T-helper 22 cell (primary cell): ENCODE results near the gene NXN.
"Not testable (repeated sequence)": the region's sequence is repeated elsewhere in the genome, so short reads cannot be mapped to it uniquely, and the experiment has no call there.

Experiments
- DNase-seq: peaks from one replicate; pipeline ENCODE4 v3.0.0-alpha.2; 2020; ENCODE audit warnings: low read depth

The NXN gene

DNA sequence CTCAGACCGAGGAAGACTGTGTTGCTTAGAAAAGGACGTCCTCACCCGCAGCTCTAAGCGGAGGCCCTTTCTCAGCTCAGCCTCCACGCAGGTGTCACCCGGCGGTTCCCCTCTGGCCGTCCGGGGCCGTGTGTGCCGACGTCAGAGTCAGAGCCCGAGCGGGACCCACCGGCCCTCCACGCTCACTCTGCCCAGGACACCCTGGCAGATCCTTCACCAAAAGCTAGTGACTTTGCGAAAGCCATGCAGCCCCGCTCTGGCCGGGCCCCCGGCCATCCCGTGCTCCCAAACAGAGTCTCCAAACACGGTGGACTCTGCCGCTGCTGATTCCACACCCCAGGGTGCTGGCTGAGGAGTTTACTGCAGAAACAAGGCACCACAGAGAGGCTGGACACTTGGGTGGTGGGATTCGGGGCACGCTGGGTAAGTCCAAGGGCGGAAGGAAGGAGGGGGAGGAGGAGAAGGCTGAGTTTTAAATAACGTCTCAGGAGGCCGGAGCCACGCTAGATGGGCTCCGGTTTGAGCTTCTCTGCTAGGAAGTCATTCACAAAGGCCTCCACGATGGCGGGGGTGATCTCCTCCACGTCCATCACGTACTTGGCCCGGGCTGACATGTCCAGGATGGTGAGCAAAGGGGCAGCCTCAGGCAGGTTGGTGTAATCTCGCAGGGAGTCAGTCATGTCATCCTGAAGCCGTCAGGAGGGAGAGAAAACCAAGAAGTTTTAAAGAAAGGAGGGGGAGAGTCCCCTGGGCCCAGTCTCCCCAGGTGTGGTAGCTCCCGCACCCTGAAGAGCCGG lies 178.9 kb downstream of the NXN start:
- DNase-seq, result no peak

DNA sequence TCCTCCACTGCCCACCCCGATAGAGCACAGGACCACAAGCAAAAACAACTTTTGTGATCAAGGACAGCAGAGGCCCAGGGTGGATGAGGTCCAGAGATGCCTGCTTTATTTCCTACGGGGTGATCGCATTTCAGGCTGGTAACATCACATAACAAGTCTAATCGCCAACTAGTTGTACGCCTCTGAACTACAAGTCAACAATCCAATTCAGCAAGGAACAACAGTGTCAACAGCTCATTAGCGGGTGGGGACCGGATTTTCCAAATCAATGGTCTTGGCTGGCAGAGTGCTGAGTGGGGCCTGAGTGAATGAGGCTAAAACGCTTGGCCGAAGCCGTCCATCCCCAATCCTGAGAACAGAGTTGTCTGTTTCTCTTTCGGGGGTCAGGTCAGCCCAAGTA lies 180.3 kb downstream of the NXN start:
- no peak for DNase-seq

DNA sequence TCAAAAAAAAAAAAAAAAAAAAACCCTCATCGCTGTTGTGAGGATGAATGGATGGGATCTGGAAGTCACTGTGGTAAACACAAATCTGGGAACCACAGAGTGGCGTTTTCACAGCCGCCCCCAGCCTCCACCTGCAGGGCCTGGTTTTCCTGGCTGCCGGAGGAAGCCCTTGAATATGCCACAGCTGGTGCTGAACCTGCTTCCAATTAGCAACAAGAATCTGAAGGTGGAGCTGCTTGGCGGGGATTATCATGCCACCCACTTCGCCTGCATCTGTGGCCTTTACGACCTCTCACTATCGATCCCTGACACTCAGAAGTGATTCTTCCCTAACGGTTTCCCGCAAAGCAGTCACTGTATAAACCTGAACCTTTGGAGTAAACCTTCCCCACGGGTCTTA lies 181.3 kb downstream of the NXN start:
- DNase-seq, result no peak

DNA sequence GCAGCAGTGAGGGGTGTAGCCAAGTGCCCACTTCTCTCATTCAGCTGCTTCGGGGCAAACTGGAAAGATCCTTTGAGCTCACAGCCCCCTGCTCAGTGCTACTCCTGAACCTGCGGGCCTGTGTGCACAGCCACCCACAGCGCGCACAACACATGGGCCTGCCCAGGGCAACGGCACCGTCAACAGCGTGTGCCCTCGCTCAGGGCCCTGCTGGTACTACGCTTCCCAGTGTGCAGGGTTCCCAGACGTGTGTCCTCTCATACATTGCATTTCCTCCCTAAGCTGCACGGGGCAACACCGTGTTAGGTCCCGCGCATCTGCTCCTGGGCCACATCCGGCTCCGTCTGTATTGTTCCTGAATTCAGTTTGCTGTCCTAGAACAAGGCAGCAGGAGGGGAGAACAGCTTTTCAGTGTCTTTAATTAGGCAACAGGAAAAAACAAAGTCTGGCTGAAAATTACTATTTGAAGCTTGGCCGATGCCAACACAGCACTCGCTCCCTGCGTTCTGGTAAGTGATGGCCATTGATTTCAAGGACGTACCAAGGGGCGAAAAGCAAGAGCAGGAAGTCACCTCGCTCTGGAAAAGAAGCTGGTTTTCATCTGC lies 182.2 kb downstream of the NXN start:
- no peak for DNase-seq

DNA sequence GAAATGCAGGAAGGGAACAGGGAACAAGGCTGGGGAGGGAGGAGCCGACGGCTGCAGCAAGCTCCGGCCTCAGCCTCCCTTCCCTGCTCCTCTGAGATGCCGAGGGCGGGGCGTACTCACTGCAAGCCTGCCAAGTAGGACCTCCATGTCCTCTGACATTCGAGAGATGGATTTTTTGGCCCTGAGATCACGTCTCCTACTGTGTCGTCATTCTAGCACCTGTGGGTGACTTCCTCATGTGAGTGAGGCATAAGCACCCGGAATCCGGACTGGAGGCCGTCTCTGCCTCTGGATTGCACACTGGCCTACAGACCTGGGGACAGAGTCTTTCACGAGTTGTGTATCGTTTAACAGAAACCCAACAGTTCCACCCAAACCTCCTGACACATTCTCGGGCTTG lies 183.0 kb downstream of the NXN start:
- no peak for DNase-seq

DNA sequence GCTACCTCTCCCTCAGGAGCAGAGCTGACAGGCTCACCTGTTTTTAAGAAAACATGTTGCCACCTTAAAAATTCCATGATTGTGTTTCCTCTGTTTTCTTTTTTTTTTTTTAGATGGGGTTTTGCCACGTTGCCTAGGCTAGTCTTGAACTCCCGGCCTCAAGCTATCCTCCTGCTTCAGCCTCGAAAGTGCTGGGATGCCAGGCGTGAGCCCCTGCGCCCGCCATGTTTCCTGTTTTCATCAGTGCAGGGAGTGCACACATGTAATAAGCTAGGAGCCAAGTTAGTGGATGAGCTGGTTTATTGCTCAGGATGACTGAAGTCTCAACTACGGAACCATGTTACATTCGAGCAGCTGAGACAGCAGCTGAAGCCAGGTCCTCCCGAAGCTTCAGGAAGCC lies 183.9 kb downstream of the NXN start:
- DNase-seq, result no peak

DNA sequence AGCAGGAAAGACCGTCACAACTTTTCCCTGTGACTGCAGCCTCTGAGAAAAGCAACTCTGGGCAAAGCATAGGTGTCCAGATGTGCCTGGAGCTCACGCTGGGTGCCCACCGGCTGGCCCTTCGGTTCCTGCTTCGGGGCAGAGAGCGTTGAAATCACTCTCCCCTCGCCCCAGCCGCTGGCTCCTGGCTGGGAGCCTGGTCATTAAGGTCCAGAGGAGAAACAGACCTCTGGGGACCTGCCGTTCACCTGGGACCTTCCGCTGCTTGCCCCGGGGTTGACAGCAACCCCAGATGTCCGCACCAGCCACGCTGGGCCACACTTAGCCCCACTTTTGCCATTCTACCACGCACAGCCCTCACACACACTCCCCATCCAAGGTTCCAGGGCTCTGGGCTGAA lies 184.3 kb downstream of the NXN start:
- no peak for DNase-seq

DNA sequence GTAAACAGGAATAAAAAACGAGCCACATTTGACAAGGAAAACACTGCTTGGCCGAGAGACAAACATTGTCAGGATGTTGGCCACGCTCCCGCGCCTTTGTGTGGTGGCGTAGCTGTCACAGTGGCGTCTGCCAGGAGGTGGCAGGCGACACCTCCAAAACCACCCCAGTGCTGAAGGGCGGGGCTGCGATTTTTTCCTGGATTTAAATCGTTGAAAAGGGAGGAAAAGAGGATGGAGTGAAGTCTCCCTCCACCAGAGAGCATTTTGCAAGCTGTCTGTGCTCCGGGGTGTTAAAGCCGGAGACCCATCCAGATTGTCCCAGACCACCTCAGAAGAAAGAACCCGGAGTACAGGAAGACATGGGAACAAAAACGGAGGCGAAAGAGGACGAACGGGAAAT lies 184.7 kb downstream of the NXN start:
- no peak for DNase-seq

DNA sequence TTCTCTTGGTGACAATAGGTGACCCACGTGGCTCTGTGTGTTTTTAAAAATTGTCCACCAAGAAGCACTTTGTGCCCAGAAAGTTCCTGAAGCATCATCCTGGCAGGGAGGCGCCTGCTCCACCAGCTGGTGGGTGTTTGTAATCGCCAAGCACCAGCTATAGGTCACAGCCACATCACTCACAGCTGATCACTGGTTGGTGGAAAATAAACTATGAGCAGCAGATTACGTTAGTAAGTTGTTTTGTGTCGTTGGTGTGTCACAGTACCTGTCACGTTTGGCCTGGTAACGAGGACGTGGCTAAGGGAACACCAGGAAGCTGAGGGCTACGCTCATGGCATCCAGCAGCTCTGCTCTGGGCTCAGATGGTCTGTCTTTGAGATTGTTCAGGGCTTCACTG lies 187.3 kb downstream of the NXN start:
- no peak for DNase-seq

DNA sequence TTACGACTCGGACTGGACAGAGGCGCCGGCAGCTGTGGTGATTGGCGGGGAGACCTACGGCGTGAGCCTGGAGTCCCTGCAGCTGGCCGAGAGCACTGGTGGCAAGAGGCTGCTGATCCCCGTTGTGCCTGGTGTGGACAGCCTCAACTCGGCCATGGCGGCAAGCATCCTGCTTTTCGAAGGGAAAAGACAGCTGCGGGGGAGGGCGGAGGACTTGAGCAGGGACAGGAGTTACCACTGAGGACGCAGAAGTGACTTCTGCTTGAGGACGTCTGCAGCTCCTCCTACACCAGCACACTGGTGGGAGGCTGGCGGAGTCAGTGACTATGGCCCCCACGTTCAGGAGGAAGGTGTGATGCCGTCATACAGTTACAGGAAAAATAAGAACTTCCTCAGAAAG lies 187.7 kb downstream of the NXN start:
- DNase-seq, result no peak

DNA sequence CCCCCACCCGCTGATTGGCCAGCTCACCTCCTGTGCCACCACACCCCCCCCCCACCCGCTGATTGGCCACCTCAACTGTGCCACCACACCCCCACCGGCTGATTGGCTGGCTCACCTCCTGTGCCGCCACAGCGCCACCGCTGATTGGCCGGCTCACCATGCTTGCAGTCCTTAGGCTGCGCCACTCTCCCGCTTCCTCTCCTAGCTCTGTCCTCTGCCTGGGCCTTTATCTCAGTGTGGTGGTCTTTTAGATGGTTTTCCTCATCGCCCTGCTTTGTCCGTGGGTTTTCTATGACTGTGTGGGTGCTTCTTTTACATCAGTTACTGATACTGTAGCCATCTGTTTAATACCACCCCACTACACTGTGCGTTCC lies 188.7 kb downstream of the NXN start:
- DNase-seq, result not testable (repeated sequence)

DNA sequence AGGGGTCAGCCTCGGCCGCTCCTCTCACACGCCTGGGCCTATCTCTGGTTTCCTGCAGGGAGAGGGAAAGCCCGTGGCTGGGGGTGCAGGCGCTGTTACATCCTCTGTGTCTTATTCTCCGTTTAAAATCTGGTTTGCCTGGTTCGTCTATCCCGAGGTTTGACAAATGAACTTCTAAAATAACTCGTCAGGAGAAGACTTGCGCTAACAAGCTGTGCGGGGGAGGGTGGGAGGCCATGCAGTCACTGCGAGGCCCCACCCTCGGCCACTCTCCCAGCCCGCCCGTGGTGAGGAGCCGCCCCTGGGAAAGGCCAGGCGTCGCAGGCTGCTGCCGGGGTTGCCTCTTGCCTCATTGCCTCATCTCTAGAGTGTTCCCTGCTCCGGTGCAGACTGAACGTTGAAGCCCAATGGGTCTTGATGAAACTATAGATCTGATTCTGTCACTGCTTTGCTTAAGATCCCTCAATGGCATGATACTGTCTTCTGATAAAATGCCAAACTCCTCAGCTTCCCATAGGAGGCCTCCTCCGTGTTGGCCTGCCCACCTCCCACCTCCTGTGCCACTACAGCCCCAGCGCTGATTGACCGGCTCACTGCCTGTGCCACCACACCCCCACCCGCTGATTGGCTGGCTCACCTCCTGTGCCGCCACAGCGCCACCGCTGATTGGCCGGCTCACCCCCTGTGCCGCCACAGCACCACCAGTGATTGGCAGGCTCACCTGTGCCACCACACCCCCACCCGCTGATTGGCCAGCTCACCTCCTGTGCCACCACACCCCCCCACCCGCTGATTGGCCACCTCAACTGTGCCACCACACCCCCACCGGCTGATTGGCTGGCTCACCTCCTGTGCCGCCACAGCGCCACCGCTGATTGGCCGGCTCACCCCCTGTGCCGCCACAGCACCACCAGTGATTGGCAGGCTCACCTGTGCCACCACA lies 189.4 kb downstream of the NXN start:
- not testable (repeated sequence) for DNase-seq

DNA sequence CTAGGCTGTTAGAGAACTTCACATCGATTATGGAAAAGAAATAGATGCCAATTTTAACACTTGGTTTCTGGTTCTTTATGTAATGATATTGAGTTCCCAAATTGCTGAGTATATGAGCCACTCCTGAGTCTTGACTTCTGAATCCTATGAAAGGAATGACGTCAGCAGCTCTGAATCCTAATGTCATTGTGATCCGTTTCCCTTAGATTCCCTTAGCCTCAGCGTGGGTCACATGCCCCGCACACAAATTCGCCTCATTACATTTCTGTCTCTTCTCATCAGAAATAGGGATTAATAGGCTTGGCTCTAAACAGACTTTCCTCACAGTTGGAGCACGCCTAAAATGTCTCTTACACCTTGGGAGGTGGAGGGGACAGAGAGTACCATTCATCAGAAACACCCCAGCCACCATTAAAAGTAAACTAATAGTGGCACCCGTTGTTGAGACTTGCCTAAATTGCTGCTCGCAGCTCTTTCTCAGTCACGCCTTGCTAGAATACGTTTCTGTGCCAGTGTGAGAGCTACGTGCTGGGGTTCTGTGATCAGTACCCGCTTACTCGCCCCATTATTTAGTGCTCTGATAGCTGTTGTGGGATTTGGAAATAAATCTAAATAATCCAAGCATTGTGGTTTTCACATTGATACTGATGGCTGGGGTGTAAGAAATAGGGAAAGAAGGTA lies 190.3 kb downstream of the NXN start:
- no peak for DNase-seq

DNA sequence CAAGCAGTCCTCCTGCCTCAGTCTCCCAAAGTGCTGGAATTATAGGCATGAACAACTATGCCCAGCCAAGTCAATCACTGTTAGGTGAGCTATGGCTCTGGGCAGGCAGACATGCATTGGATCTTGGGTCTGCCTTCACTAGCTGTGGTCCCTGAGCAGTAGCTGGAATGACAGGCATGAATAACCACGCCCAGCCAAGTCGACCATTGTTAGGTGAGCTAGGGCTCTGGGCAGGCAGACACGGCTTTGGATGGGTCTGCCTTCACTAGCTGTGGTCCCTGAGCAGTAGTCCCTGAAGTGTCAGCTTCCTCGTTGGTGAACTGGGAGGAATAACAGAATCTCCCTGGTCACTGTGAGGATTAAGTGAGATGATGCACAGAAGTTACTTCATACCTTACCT lies 191.0 kb downstream of the NXN start:
- no peak for DNase-seq

DNA sequence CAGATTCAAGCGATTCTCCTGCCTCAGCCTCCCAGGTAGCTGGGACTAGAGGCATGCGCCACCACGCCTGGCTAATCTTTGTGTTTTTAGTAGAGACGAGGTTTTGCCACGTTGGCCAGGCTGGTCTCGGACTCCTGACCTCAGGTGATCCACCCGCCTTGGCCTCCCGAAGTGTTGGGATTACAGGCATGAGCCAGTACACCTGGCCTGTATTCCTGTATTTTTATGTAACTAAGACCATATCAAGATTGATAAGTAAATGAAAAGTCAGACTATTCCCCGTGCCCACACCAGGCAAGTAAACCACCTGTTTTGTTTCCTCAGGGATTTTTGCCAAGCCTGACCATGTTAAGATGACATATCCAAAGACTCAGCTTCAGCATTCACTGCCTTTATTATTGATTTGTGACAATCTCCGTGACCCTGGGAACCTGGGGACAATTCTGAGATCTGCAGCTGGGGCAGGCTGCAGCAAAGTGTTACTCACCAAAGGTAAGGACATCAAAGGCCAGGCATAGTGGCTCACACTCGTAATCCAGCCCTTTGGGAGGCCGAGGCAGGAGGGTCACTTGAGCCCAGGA lies 191.8 kb downstream of the NXN start:
- DNase-seq, result no peak

DNA sequence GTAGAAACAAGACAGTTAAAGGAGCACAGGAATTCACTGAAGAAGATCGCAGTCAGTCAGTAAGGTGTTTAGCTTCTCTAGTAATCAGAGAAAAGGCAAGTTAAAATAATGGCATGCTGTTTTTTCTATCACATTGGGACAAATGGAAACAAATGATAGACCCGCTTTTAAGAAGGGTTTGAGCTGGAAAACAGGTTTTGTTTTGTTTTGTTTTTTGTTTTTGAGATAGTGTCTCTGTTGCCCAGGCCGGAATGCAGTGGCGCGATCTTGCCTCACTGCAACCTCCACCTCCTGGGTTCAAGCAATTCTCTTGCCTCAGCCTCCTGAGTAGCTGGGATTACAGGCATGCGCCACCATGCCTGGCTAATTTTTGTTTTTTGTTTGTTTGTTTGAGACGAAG lies 193.7 kb downstream of the NXN start:
- not testable (repeated sequence) for DNase-seq

DNA sequence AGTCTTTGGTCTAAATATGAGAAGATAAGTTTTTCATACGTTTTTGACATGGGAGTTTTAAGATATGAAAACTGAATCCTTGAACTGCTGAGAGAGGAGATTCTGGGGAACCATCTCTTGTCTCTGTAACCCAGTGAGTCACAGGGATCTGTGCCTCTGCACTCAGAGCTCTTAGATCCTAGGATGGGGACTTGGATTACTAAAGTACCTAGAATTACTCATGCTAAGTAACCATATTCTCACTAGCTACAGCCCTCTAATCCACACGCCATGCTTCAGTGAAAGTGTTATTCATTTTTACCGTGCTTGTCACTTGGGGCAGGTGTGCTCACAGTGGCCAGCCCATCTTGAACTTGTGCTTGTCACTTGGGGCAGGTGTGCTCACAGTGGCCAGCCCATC lies 195.4 kb downstream of the NXN start:
- DNase-seq, result no peak

DNA sequence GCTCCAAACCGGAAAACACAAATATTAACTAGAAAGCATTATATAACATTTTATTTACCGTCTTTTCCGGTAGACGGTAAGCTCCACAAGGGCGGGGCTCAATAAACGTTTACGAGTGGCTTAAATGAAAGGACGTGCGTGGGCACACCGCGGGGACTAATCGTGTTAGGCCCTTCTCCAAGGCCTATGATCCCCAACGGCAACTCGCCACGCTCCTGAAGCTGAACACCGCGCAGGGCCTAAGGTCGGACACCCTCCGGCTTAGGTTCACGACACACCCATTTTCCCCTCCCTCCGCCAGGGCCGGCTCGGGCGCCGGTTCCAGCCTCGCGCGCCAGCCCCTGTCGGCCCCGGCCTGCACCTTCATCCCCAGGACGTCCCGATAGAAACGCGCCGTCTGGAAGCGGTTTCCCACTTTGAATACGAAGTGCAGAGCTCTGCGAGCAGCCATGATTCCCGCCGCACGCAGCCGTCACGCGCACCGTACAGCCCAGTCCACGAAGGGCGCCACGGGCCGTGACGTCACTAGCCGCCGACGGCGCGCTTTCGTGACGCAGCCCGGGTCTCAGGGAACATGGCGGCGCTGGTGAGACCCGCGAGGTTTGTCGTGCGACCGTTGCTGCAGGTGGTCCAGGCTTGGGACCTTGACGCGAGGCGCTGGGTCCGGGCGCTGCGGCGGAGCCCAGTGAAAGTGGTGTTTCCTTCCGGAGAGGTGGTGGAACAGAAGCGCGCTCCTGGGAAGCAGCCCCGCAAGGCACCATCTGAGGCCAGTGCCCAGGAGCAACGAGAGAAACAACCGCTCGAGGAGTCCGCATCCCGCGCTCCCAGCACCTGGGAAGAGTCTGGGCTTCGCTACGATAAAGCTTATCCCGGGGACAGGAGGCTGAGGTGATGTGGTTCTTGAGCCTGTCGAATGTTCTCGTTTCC lies 197.5 kb downstream of the NXN start, which contains the start of the genes GLOD4 and MRM3:
TSS of gene GLOD4 (minus strand) at position 476 of the 927 bp plus-strand sequence. CDS start at position 451, 25 bp downstream.
TSS of gene MRM3 (plus strand) at position 549 of the 927 bp plus-strand sequence. CDS start at position 575, 26 bp downstream.
- peak; percentile 89 for DNase-seq

DNA sequence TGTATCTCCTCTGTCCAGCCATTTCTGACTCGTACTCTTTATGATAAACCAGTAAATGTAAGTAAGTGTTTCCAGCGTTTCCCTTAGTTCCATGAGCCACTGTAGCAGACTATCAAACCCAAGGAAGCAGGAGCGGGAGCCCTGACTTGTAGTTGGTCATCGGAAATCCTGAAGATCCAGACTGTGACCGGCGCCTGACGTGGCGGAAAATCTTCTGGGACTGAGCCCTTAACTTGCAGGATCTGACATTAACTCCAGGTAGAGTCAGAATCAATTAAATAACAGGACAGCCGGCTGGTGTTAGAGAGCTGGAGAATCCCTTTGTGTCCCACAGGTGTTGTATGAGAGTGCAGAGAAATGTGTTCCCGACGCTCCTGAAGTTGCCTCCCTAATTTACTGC lies 201.5 kb downstream of the NXN start:
- DNase-seq, result no peak

DNA sequence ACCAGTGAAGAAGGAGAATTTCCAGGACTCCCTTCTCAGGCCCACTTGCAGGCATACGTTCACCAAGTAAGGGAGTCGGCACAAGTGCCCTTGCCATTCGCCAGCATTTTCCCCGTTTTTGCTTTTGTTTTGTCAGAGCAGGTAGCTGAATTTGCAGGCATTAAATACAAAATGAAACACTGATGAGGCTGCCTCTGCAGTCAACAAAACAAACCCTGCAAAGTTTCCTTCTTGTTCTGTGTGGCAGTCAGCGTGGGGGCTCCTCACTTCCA lies 205.3 kb downstream of the NXN start:
- DNase-seq, result no peak
